Lower leg skin (tissue), 4 donors: ENCODE results near the gene S100A8. TPM values are rescaled to one million over a fixed set of nuclear protein-coding genes. Genes with fewer than 3 reads are reported as not detected.

Source experiments
- DNase-seq, 2 donors: peaks; one replicate each; pipeline ENCODE4 v3.0.0-alpha.2; 2019; ENCODE audit warnings: low spot score in 2 of 2
- H3K4me3 ChIP-seq: fragments of 200-600 bp; sonication (generic); 2 replicates; pipeline ENCODE4 v1.5.1; 2017; ENCODE audit warnings: mild to moderate bottlenecking, low read depth; ENCODE audit not compliant: poor library complexity, severe bottlenecking
- POLR2A ChIP-seq, 2 donors: fragments of 450-650 bp; IDR thresholded peaks; one replicate each; pipeline ENCODE4 v1.6.1; 2016 to 2017; ENCODE audit warnings: antibody characterized with exemption in 2 of 2, mild to moderate bottlenecking in 1 of 2, moderate library complexity in 1 of 2
- WGBS, 2 donors: methylation state at CpG; one replicate each; pipeline ENCODE4 v1.1.5; 2018; 5-methylcytosine and 5-hydroxymethylcytosine counted together
- intact Hi-C: fragments of 100-400 bp; cut with DNase I; formaldehyde crosslinking; loops from one replicate; pipeline ENCODE4 v1.15.0; 2023; ENCODE audit warnings: low total_unique reads
- total RNA-seq, 4 donors: library from RNA; depleted of rRNA; stranded (reverse); fragments of >200 nt; gene quantifications; one replicate each; pipeline ENCODE4 v1.1.0, GENCODE V29; 2016
- TF ChIP-seq, protein P1 (sequence below), 3 donors: fragments of 450-650 bp; IDR thresholded peaks; one replicate each; pipeline ENCODE4 v1.5.1; 2016; ENCODE audit warnings: antibody characterized with exemption in 3 of 3, mild to moderate bottlenecking in 3 of 3, moderate library complexity in 2 of 3

Gene S100A8
- total RNA-seq, result 10 to 100 TPM in 1 of 4 donors, 1 to 10 TPM in 3; 1.3 to 14.3 (median 6.0) TPM

GRCh38 chr1:153390938-153391710, at the start of gene S100A8:
S100A8 (minus strand) TSS chr1:153391073; CDS start chr1:153390535, 538 bp downstream.
- H3K4me3 ChIP-seq, result no peak within 1 kb of the TSS
- WGBS, 2 donors, result 43 to 56% methylated on average over 7 of the region's 7 CpGs
- intact Hi-C loops, result no loop called here
- DNase-seq, result peak; percentile 63 to 93
- TF ChIP-seq POLR2A (IDR thresholded peaks at IDR 0.05), result no peak
- TF ChIP-seq, protein P1, sequence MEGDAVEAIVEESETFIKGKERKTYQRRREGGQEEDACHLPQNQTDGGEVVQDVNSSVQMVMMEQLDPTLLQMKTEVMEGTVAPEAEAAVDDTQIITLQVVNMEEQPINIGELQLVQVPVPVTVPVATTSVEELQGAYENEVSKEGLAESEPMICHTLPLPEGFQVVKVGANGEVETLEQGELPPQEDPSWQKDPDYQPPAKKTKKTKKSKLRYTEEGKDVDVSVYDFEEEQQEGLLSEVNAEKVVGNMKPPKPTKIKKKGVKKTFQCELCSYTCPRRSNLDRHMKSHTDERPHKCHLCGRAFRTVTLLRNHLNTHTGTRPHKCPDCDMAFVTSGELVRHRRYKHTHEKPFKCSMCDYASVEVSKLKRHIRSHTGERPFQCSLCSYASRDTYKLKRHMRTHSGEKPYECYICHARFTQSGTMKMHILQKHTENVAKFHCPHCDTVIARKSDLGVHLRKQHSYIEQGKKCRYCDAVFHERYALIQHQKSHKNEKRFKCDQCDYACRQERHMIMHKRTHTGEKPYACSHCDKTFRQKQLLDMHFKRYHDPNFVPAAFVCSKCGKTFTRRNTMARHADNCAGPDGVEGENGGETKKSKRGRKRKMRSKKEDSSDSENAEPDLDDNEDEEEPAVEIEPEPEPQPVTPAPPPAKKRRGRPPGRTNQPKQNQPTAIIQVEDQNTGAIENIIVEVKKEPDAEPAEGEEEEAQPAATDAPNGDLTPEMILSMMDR (IDR thresholded peaks at IDR 0.05), result no peak

- DNase-seq, result no peak
- intact Hi-C loops, result no loop called here
- no peak for TF ChIP-seq POLR2A (IDR thresholded peaks at IDR 0.05)
- no peak overlapping the region for H3K4me3 ChIP-seq
Observed at GRCh38 chr1:153439273-153439672, 48.4 kb upstream of the S100A8 start.

GRCh38 chr1:153438599-153438998, 47.7 kb upstream of the S100A8 start:
- no peak overlapping the region for H3K4me3 ChIP-seq
- DNase-seq, result no peak
- intact Hi-C loops, result no loop called here
- WGBS, 2 donors, result 68 to 80% methylated on average over 7 of the region's 7 CpGs
- TF ChIP-seq, protein P1 (IDR thresholded peaks at IDR 0.05), result no peak
- TF ChIP-seq POLR2A (IDR thresholded peaks at IDR 0.05), result no peak

- DNase-seq, result peak in 1 of 2 donors; percentile 32
- WGBS, 2 donors, result 80 to 89% methylated on average over 4 of the region's 4 CpGs
- intact Hi-C loops, result no loop called here
- TF ChIP-seq POLR2A (IDR thresholded peaks at IDR 0.05), result no peak
- TF ChIP-seq, protein P1 (IDR thresholded peaks at IDR 0.05), result no peak
- H3K4me3 ChIP-seq, result no peak overlapping the region
Observed at GRCh38 chr1:153437236-153437635, 46.4 kb upstream of the S100A8 start.

DNA sequence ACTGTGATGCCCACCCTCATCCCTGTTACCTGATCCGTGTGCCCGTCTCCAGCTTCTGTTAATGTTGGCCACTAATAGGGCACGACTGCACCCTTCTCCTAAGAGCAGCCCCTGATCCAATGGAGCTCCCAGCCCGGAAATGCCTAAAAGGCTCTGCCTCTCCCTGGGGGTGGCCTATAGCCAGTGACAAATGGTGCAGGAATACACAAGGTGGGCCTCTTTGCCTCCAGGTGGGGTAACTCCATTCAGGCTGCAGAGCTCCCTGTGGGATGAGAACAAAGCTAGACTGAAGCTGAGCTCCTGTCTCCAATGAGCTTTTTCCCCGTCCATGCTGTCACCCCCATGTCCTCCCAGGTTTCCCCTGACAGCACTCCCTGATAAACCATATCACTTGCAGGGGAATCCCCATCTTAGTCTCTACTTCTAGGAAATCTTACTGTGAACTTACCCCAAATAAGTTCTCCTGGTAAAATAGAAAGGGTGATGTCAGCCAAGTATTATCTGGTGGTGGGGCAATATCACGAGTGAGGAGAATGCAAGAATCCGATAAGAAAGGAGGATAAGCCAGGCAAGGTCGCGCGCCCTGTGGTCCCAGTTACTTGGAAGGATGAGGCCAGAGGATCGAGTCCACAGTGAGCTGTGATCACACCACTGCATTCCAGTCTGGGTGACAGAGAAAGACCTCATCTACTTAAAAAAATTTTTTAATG, 44.0 kb upstream of the S100A8 start:
- TF ChIP-seq, protein P1 (IDR thresholded peaks at IDR 0.05), result no peak
- no peak for TF ChIP-seq POLR2A (IDR thresholded peaks at IDR 0.05)
- no peak overlapping the region for H3K4me3 ChIP-seq
- intact Hi-C loops, result no loop called here
- 82 to 83% methylated on average over 9 to 11 of the region's 11 CpGs for WGBS, 2 donors
- peak in 1 of 2 donors; percentile 45 for DNase-seq
